ENCODE results near the gene C16orf74. TPM values are rescaled to one million over a fixed set of nuclear protein-coding genes. Genes with fewer than 3 reads are reported as not detected.

The C16orf74 gene
- total and polyA plus RNA-seq, 2 of the 8 experiments (the other 6 are each of a cell fraction or from before 2014, with no cell fraction given) = 7.3 to 9.3 TPM

GRCh38 chr16:85733155-85733838, 17.6 kb downstream of the C16orf74 start:
- TF ChIP-seq CEBPB (IDR thresholded peaks at IDR 0.05; ENCODE audit: low read depth, low read length) (peak; percentile 20; the same call in 1 of the 2 replicates), E2F6 (IDR thresholded peaks at IDR 0.05) (no peak)
- no peak for FAIRE-seq
- no peaks in the 10 kb centered on the region for H3K79me2 ChIP-seq (ENCODE audit: control insufficient read depth in 1 of 2, insufficient read depth in 2 of 2, low read length in 2 of 2)
- CTCF ChIA-PET (ENCODE audit: partially characterized antibody) = interaction anchor here (0.7 to 1.3 kb wide), 3 partner anchors 10 to 26 kb away, joined by 3 read pairs; no protein-coding TSS in a partner anchor
- 84% methylated on average over 13 of the region's 13 CpGs; no CpG with 5 or more reads in 1 of the 2 experiments for WGBS, 2 experiments (ENCODE audit: extremely low coverage in 1 of 2, insufficient coverage in 1 of 2, insufficient read length in 1 of 2, insufficient replicate concordance in 2 of 2, low coverage in 1 of 2, low lambda C conversion rate in 2 of 2, missing lambda C conversion rate in 1 of 2)
- H3K4me3 ChIP-seq (ENCODE audit: extremely low read depth in 1 of 4, insufficient read depth in 2 of 4, low read depth in 3 of 4, low read length in 4 of 4) = no peak overlapping the region
- peak overlapping the region; percentile 50 for H3K4me2 ChIP-seq (ENCODE audit: insufficient read depth in 1 of 2, low read depth in 2 of 2, low read length in 2 of 2)
- no peak overlapping the region for H4K5ac ChIP-seq (ENCODE audit: insufficient read length, low read depth, low read length)
- H3K27ac ChIP-seq (ENCODE audit: low read depth, low read length) = no peak overlapping the region
- DNase-seq (ENCODE audit: low read depth in 1 of 2, low spot score in 2 of 2) = no peak
- POLR2A ChIA-PET (ENCODE audit: partially characterized antibody) = interaction anchor here (1.1 to 1.4 kb wide), 2 partner anchors 16 to 67 kb away, joined by 3 to 6 read pairs; no protein-coding TSS in a partner anchor
- H3K79me1 ChIP-seq (ENCODE audit: low read depth, low read length) = no peaks in the 10 kb centered on the region
- H4K91ac ChIP-seq (replicated peaks; ENCODE audit: insufficient read length, low read length) = no peak overlapping the region
- H2BK5ac ChIP-seq (ENCODE audit: low read depth, low read length) = no peak overlapping the region; the same call in 1 of the 2 replicates
- H2BK15ac ChIP-seq (ENCODE audit: low read length) = peak overlapping the region; percentile 83; the same call in 1 of the 2 replicates
- H3K18ac ChIP-seq (ENCODE audit: extremely low read depth, low read length) = no peak overlapping the region
- H4K20me1 ChIP-seq (replicated peaks in 1 of 2; ENCODE audit: control insufficient read depth in 1 of 2, insufficient read depth in 2 of 2, low read length in 2 of 2) = peaks cover 0 to 2% of the 10 kb centered on the region in 2 experiments
- H2BK120ac ChIP-seq (replicated peaks; ENCODE audit: low read depth, low read length) = no peak overlapping the region
- no peaks in the 10 kb centered on the region for H3K36me3 ChIP-seq (ENCODE audit: control insufficient read depth in 2 of 4, insufficient read depth in 4 of 4, low read length in 3 of 4)
- H2BK12ac ChIP-seq (ENCODE audit: low read depth, low read length) = 0 out of 2 replicates have a peak overlapping the region, but pooled peaks have one; percentile 2
- no peak overlapping the region for H3K14ac ChIP-seq (ENCODE audit: insufficient read length)
- peaks cover 3 to 14% (median 11%) of the 10 kb centered on the region in 4 experiments for H3K4me1 ChIP-seq (replicated peaks in 1 of 4; ENCODE audit: control insufficient read depth in 3 of 4, insufficient read depth in 4 of 4, low read length in 3 of 4)
- H3K9ac ChIP-seq (replicated peaks in 1 of 4; ENCODE audit: extremely low read depth in 1 of 4, low read depth in 3 of 4, low read length in 3 of 4) = no peak overlapping the region
- no peak overlapping the region for H3K4ac ChIP-seq (replicated peaks; ENCODE audit: insufficient read length, low read depth, low read length)
- H2BK20ac ChIP-seq (ENCODE audit: low read length) = peak overlapping the region; percentile 83
- H3K9me3 ChIP-seq (ENCODE audit: insufficient read depth in 2 of 2, low read depth in 1 of 2, low read length in 1 of 2) = no peaks in the 10 kb centered on the region
- no peak overlapping the region for H2AK5ac ChIP-seq (ENCODE audit: low read depth, low read length)
- H3K23me2 ChIP-seq (ENCODE audit: low read depth, low read length) = peaks cover 3% of the 10 kb centered on the region; the same call in 1 of the 2 replicates
- H4K8ac ChIP-seq (ENCODE audit: extremely low read depth, insufficient read depth, low read length) = no peak overlapping the region
- H3K56ac ChIP-seq (replicated peaks; ENCODE audit: insufficient read length, low read depth, low read length) = no peak overlapping the region
- H3K27me3 ChIP-seq (replicated peaks in 1 of 4; ENCODE audit: control insufficient read depth in 3 of 4, extremely low read depth in 1 of 4, insufficient read depth in 3 of 4, low read length in 3 of 4) = no peaks in the 10 kb centered on the region; a peak in 1 of 7 replicates
- H3K23ac ChIP-seq (ENCODE audit: insufficient read length) = no peak overlapping the region
- no peak overlapping the region for H2AFZ ChIP-seq (ENCODE audit: low read length)
